Measurements from ENCODE around the gene TAGAP. TPM values are rescaled to one million over a fixed set of nuclear protein-coding genes. Genes with fewer than 3 reads are reported as not detected.

TAGAP gene
- total and polyA plus RNA-seq, 9 of the 15 experiments (the other 6 are each of a cell fraction or from before 2014, with no cell fraction given), result 0.07 TPM; not detected in 8

DNA sequence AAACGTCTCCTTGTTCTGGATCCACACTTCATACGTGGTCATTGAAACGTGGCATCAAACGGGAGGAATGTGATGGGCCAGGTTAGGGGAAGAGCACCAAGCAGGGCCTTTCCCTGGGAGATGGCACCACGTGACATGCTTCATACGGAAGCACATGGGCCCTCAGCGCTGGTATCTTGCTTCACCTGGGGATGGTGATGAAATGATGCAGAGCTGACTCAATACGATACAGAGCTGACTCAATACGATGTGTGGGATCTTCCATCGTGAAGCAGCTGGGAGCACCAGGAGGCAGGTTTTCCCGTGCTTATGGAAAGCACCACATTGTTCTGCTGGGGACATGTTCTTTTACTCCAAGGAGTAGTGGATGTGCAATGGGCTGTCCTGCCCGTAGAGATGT, 22.5 kb upstream of the TAGAP start (continued):
- TF ChIP-seq, protein P1, sequence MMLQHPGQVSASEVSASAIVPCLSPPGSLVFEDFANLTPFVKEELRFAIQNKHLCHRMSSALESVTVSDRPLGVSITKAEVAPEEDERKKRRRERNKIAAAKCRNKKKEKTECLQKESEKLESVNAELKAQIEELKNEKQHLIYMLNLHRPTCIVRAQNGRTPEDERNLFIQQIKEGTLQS (IDR thresholded peaks at IDR 0.05), result peak; percentile 65
- TF ChIP-seq, protein P1 (CRISPR knock-in tag; conservative IDR thresholded peaks at IDR 0.05), result no peak
- TF ChIP-seq RAD51 (IDR thresholded peaks at IDR 0.05; ENCODE audit: borderline replicate concordance, low read depth) (peak; percentile 45; the same call in 1 of the 2 replicates), EGR1 (conservative IDR thresholded peaks at IDR 0.05) (no peak), ZKSCAN1 (IDR thresholded peaks at IDR 0.05; ENCODE audit: low read depth, low read length) (no peak), TBP (optimal IDR thresholded peaks at IDR 0.05; ENCODE audit: low read depth, low read length) (no peak), RNF2 (IDR thresholded peaks at IDR 0.05) (0 out of 2 replicates have a peak, but pooled peaks have one; percentile 26), NR1H2 (CRISPR knock-in tag; IDR thresholded peaks at IDR 0.05) (no peak), POLR2H (tag; IDR thresholded peaks at IDR 0.05; ENCODE audit: low read depth) (no peak), CEBPB (tag; IDR thresholded peaks at IDR 0.05) (peak; percentile 68), ZSCAN29 (IDR thresholded peaks at IDR 0.05) (no peak), NFATC3 (IDR thresholded peaks at IDR 0.05) (no peak)
- TF ChIP-seq, protein P2, sequence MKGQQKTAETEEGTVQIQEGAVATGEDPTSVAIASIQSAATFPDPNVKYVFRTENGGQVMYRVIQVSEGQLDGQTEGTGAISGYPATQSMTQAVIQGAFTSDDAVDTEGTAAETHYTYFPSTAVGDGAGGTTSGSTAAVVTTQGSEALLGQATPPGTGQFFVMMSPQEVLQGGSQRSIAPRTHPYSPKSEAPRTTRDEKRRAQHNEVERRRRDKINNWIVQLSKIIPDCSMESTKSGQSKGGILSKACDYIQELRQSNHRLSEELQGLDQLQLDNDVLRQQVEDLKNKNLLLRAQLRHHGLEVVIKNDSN (CRISPR knock-in tag; IDR thresholded peaks at IDR 0.05), result peak; percentile 59
- TF ChIP-seq, protein P3, sequence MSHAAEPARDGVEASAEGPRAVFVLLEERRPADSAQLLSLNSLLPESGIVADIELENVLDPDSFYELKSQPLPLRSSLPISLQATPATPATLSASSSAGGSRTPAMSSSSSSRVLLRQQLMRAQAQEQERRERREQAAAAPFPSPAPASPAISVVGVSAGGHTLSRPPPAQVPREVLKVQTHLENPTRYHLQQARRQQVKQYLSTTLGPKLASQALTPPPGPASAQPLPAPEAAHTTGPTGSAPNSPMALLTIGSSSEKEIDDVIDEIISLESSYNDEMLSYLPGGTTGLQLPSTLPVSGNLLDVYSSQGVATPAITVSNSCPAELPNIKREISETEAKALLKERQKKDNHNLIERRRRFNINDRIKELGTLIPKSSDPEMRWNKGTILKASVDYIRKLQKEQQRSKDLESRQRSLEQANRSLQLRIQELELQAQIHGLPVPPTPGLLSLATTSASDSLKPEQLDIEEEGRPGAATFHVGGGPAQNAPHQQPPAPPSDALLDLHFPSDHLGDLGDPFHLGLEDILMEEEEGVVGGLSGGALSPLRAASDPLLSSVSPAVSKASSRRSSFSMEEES (CRISPR knock-in tag; IDR thresholded peaks at IDR 0.05), result peak; percentile 33; the same call in 1 of the 2 replicates
- TF ChIP-seq, protein P4, sequence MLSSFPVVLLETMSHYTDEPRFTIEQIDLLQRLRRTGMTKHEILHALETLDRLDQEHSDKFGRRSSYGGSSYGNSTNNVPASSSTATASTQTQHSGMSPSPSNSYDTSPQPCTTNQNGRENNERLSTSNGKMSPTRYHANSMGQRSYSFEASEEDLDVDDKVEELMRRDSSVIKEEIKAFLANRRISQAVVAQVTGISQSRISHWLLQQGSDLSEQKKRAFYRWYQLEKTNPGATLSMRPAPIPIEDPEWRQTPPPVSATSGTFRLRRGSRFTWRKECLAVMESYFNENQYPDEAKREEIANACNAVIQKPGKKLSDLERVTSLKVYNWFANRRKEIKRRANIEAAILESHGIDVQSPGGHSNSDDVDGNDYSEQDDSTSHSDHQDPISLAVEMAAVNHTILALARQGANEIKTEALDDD (IDR thresholded peaks at IDR 0.05), result no peak
- TF ChIP-seq, protein P5, sequence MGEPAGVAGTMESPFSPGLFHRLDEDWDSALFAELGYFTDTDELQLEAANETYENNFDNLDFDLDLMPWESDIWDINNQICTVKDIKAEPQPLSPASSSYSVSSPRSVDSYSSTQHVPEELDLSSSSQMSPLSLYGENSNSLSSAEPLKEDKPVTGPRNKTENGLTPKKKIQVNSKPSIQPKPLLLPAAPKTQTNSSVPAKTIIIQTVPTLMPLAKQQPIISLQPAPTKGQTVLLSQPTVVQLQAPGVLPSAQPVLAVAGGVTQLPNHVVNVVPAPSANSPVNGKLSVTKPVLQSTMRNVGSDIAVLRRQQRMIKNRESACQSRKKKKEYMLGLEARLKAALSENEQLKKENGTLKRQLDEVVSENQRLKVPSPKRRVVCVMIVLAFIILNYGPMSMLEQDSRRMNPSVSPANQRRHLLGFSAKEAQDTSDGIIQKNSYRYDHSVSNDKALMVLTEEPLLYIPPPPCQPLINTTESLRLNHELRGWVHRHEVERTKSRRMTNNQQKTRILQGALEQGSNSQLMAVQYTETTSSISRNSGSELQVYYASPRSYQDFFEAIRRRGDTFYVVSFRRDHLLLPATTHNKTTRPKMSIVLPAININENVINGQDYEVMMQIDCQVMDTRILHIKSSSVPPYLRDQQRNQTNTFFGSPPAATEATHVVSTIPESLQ (CRISPR knock-in tag; IDR thresholded peaks at IDR 0.05), result no peak
- TF ChIP-seq, protein P6, sequence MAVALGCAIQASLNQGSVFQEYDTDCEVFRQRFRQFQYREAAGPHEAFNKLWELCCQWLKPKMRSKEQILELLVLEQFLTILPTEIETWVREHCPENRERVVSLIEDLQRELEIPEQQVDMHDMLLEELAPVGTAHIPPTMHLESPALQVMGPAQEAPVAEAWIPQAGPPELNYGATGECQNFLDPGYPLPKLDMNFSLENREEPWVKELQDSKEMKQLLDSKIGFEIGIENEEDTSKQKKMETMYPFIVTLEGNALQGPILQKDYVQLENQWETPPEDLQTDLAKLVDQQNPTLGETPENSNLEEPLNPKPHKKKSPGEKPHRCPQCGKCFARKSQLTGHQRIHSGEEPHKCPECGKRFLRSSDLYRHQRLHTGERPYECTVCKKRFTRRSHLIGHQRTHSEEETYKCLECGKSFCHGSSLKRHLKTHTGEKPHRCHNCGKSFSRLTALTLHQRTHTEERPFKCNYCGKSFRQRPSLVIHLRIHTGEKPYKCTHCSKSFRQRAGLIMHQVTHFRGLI (CRISPR knock-in tag; IDR thresholded peaks at IDR 0.05), result no peak
